IPS-11a (cell line): Measurements from ENCODE around the gene GDF10.

Experiments used
- H3K4me3 ChIP-seq: one replicate; pipeline ENCODE4 v1.5.1; 2013; ENCODE audit warnings: low read depth, low read length, control low read depth

The GDF10 gene

GRCh38 chr10:47331491-47331890 is 31.5 kb downstream of the GDF10 start:
- H3K4me3 ChIP-seq: no peak overlapping the region

GRCh38 chr10:47331954-47332353 is 32.0 kb downstream of the GDF10 start:
- H3K4me3 ChIP-seq: no peak overlapping the region

DNA sequence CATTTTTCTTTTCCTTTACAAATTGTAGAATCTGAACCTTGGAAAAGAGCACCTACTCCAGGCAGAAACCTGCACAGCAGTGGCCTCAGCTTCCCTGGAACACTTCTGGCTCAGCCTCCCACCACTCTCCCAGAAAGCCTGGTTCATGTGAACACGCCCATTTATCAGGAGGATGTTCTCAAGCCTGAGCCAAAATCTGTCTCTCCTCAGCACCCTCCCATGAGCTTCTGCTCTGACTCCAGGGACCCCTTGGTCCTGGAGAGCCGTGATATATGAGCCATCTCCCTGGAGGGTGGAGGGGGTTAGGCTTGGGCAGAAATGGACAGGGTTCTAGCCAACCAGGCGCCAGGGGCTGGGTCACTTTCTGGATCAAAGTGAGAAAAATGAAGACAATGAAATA is 32.4 kb downstream of the GDF10 start:
- no peak overlapping the region for H3K4me3 ChIP-seq

DNA sequence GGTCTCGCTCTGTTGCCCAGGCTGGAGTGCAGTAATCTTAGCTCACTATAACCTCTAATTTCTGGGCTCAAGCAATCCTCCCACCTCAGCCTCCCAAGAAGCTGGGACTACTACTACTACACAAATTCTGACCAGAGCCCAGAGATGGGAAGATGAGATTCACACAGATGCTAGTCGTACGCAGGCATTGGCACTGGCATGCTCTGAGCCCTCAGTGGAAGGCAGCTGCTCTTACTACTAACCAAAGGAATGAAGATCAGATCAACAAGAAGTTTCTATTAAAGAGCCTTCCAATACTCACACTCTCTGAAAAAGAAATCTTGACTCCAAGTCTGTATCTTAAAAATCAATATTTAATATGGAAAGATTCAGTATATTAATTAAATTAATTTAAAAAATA is 32.9 kb downstream of the GDF10 start:
- no peak overlapping the region for H3K4me3 ChIP-seq

- no peak overlapping the region for H3K4me3 ChIP-seq
Observed at GRCh38 chr10:47333532-47333931, 33.5 kb downstream of the GDF10 start.

DNA sequence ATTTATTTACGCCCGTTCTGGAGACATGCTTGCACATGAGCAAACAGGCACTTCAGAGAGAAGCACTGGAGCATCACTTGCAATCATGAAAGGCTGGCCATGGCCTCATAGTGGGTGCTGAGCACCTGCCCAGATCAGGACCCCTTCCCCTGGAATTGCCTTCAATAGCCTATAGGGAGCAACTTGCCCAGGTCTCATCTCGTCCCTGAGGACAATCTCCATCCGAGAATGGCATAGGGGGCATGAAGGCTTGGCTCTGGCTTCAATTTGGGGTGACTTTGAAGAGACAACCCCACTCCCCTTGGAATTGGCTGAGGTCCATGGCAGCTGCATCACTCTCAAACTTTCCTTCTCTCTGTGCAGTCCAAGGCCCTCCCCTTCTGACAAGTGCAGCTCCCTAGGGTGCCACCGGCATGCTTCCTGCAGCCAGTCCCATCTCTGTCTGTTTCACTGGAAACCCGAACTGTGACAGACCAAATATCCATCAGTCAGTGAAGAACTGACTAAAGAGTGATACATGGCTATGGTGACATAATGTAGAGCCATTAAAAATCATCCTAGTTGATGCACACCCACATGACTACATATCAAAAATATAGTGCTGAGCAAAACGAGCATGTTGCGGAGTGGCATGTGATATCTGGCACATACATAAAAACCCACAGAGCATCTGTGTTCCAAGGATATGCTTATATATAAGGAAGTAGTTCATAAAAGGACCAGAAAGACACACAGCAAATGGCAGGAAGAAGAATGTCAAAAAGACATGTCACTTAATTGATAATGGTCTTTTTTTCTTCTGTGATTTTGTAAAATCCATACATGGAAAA is 34.7 kb downstream of the GDF10 start:
- no peak overlapping the region for H3K4me3 ChIP-seq

- no peak overlapping the region for H3K4me3 ChIP-seq
Observed at GRCh38 chr10:47335906-47336305, 35.9 kb downstream of the GDF10 start.

DNA sequence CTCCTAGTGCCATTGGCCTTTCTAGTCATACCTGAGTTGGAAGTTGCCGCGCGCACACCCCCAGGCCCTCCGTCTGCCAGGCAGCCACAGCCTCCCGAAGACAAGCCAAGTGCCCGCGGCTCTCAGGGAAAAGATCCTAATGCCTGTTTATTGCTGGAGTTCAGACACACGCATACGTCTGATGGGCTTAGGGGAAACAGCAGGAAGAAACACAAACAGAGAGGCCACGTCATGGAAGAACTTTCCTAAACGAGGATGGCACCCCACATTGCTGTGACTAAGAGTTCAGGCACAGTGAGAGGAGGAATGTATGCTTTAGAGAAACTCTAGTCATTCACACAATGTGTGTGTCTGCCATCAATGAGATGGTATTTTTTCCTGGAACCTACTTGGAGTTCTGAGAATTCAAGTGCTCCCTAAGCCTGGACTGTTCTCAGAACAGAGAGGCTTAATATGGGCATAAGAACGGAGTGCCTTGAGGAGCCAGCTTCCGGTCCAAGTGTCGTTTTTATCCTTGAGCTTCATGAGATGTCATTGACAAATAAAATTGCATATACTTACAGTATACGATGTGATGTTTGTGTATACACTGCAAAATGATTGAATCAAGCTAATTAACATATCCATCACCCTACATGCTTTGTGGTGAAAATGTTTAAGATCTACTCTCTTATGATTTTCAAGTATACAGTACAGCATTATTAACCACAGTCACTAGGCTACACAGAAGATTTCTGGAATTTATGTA is 36.6 kb downstream of the GDF10 start:
- H3K4me3 ChIP-seq: no peak overlapping the region

DNA sequence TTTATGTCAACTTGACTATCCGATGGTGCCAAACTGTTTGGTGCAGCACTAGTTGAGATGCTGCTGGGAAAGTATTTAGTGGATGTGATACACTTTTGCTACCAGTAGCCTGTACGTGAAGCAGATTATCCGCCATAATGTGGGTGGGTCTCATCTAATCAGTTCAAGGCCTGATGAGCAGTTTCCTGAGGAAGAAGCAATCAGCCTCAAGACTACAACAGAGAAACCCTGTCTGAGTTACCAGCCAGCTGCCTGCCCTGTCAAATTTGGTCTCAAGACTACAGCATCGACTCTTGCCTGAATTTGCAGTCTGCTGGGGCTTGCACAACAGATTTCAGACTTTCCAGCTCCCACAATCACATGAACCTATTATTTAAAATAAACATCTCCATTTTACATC is 37.3 kb downstream of the GDF10 start:
- no peak overlapping the region for H3K4me3 ChIP-seq

DNA sequence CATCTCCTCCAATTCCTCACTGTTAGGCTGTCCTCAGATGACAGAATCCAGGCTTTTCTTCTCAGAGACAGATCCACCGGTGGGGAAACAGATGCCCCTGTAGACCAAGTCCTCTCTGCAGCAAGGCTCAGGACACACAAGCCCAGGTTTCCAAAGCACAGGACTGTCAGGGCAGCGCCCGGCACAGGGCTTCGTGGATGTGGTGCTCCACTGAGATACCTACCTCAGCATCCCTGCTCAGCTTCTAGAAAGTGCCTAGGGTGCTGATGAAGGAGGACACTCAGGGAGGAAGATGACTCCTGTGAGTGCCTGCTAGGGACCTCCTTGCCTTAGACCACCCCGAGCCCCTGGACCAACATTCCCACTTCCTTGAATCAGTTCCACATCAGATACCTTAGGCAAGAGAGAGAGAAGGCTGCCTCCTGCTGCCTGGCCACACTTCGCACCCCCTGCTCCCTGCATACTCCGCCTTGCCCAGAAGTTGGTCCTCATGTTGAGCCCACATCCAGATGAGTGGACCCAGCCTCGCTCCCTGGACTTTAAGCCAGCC is 39.3 kb downstream of the GDF10 start:
- H3K4me3 ChIP-seq: no peak overlapping the region

- H3K4me3 ChIP-seq: no peak overlapping the region
Observed at GRCh38 chr10:47339759-47340607, 40.0 kb downstream of the GDF10 start.

DNA sequence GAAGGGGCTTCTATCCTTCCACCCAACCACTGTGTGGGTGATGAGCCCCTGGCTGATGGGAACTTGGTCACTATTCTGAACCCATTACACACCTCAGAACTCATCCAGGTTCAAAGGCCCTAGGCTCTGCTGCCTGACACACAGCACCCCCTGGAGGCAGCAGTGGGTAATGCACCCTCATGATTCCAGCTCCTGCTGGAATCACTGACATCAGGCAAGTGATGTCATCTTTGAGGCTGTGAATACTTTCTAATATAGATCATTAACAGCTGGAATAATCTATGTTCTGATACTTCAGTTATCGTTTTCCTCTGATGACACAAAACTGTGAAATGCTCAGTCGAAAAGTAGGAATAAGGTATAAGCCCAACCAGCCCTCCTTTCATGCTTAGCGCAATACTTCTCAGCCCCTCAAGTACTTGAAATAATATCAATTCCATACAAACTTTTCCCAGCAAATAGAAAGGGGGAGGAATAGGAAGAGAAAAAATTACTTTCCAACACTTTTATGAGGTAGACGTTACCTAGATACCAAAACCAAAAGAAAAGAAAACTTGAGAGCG is 40.7 kb downstream of the GDF10 start:
- no peak overlapping the region for H3K4me3 ChIP-seq

GRCh38 chr10:47344996-47345870 is 45.2 kb downstream of the GDF10 start:
- H3K4me3 ChIP-seq: no peak overlapping the region

DNA sequence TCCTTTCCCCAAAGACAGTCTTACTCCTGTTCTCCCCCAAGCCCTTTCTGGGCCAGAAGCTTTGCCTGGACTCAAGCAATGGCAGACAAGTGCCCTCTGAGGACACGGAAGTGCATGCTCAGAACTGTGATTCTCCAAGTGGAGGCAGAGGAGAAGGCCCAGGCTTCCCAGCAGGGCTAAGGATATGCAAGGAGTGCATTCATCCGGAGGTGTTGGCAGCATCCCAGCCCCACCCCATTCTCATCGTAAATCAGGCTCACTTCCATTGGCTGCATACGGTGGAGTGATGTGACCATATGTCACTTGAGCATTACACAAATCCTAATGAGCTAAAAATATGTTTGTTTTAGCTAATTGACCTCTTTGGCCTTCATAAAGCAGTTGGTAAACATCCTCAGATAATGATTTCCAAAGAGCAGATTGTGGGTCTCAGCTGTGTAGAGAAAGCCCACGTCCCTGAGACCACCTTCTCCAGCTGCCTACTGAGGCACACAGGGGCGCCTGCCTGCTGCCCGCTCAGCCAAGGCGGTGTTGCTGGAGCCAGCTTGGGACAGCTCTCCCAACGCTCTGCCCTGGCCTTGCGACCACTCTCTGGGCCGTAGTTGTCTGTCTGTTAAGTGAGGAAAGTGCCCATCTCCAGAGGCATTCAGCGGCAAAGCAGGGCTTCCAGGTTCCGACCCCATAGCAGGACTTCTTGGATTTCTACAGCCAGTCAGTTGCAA is 46.7 kb downstream of the GDF10 start:
- H3K4me3 ChIP-seq: no peak overlapping the region

GRCh38 chr10:47347303-47347675 is 47.3 kb downstream of the GDF10 start:
- no peak overlapping the region for H3K4me3 ChIP-seq

DNA sequence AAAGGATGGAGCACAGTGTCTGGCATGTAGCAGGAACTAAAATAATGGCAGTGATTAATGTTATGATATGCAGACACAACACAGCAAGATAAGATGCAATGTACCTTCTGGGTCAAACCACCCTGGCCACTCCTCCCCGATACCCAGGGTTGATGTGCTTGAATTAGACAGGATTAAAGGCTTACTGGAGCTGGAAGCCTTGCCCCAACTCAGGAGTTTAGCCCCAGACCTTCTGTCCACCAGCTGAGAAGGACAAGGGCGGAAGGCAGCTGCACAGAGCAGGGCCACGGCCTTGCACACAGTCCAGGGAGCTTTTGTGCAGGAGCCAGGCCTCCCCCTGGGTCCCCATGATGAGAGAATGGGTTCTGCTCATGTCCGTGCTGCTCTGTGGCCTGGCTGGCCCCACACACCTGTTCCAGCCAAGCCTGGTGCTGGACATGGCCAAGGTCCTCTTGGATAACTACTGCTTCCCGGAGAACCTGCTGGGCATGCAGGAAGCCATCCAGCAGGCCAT is 48.2 kb downstream of the GDF10 start, which contains the start of gene RBP3:
Gene RBP3 (plus strand): TSS at position 226 of the 514 bp plus-strand sequence. CDS start 122 bp downstream, at position 348.
- no peak within 1 kb of the TSS for H3K4me3 ChIP-seq

GRCh38 chr10:47348661-47349470 is 48.9 kb downstream of the GDF10 start:
- H3K4me3 ChIP-seq: no peak overlapping the region

DNA sequence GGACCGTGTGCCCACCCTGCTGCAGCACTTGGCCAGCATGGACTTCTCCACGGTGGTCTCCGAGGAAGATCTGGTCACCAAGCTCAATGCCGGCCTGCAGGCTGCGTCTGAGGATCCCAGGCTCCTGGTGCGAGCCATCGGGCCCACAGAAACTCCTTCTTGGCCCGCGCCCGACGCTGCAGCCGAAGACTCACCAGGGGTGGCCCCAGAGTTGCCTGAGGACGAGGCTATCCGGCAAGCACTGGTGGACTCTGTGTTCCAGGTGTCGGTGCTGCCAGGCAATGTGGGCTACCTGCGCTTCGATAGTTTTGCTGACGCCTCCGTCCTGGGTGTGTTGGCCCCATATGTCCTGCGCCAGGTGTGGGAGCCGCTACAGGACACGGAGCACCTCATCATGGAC is 49.5 kb downstream of the GDF10 start:
- no peak overlapping the region for H3K4me3 ChIP-seq
